Measurements from ENCODE around the gene GCHFR.

Gene GCHFR

DNA sequence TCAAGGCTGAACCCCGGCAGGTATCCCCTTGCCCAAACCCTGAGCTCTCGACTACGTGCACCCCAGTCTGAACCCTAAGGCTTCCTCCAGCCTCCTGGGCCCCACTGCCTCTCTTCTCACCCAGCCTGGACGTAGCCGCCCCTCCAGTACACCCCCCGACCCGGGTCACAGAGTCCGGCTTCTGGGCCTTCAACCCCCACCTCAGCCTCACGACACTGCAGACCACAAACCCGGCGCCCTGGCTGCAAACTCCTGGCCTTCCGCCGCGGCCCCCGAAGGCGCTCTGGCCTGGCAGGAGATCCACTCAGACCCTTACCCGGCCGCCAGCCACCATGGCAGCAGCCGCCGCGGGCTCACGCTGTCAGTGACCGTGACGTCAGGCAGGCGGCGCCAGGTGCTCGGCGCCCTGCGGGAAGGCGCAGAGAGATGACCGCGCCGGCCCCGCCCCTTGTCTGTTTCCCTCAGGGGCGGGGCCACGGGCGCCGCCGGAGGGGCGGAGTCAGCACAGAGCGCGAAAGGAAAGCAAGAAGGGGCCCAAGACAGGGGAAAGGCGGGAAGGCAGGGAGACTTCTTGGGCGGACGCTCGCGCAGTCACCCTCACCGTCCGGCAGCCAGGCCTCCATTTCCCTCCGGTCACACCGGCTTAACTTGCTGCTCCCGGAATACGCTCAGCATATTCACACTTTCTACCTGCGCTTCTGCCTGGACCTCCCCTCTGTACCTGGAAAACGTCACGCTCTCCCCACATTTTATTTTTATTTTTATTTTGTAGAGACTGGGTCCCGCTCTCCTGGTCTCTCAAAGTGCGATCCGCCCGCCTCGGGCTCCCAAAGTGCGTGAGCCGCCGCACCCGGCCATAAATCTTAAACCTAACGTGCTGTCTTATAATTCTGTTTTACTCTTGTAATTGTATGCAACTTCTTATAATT is 8.7 kb upstream of the GCHFR start, which contains the start of gene RMDN3:
Gene RMDN3, minus strand, starts transcription at position 372 of the 929 bp plus-strand sequence. CDS start 471 bp downstream, outside the sequence.
- peak; percentile 91 to 95 for DNase-seq

DNA sequence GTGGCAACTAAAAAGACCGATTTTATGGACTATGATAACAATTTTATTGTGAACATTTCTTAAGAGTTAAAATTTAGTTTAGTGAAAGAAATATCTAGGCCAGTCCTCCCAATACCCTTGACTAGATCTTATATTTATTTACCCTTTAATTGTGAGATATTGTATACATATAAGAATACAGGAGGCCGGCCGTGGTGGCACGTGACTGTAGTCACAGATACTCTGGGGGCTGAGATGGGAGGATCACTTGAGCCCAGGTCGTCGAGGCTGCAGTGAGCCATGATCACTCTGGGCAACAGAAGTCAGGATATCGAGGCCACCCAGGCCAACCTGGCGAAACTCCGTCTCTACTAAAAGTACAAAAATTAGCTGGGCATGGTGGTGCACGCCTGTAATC is 8.1 kb upstream of the GCHFR start:
- no peak for DNase-seq

DNA sequence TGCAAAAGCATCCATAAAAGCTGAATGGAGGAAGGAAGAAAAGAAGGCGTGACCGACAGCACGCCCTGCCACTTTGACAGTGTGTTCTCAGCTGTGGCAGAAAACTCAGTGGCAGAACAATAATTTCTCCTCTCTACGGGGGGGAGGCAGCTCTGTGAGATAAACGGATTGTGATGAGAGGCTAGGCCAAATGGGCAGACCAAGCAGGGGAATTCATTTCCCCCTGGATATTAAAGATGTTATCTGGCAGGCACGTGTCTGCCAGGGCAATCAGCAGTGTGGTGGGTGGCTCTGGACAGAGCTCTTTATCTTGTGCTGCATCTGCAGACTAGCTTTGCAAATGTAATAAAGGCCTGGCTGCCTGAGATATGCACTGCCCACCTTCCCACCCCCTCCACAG is 6.9 kb upstream of the GCHFR start:
- DNase-seq, result no peak

- DNase-seq, result no peak
Measured at GRCh38 chr15:40759961-40760360, 3.9 kb upstream of the GCHFR start.

- DNase-seq, result peak in 1 of 2 donors; percentile 45
Measured at GRCh38 chr15:40762919-40763800, 708 bp upstream of the GCHFR start.

DNA sequence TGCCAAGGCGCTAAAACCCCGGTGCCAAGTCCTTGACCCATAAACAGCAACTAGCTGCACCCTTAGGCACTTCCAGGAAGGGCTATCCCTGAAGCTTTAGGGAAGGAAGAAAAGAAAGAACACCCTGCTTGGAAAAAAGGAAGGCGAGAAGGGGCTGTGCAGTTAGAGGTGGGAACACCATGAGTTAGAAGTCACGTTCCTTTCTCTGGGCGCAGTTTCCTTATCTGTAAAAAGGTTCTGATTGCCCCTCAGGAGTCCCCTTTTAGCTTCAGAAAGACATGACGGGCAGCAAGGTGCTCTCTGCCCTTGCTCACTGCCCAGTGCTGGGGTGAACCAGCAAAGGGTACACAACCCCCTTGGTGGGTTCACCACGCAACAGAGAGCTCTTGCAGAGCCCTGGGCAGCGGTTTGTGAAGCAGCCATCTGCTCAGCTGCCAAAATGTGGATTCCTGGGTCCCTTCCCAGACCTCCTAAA is 798 bp downstream of the GCHFR start:
- no peak for DNase-seq

DNA sequence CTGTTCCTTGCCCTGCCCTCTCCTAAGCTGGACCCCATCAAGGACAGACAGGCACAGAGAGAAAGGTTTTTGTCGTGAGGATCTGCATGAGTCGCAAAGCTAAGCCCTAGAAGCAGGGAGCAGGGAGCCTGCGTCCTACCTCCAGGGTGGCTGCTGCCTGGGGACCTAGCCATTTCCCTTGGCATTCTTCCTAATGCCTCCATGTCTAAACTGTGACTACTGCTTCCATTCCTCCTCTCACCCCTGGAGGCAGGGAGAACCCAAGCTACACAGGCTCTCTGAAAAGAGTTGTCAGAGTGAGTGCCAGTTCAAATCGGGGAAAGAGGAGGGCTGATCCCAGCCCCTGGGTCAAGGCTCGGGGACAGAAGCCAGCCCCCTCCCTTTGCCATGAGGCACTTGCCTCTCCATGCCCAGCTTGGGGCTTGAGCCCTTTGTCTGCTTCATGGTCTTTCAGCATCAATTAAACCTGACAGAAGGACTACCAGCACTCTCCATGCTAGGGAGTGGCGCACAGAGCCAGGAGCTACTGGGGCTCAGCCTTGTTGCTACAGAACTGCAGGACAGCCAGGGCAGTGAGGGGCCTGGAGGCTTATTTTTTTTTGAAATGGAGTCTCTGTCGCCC is 2.4 kb downstream of the GCHFR start:
- no peak for DNase-seq

DNA sequence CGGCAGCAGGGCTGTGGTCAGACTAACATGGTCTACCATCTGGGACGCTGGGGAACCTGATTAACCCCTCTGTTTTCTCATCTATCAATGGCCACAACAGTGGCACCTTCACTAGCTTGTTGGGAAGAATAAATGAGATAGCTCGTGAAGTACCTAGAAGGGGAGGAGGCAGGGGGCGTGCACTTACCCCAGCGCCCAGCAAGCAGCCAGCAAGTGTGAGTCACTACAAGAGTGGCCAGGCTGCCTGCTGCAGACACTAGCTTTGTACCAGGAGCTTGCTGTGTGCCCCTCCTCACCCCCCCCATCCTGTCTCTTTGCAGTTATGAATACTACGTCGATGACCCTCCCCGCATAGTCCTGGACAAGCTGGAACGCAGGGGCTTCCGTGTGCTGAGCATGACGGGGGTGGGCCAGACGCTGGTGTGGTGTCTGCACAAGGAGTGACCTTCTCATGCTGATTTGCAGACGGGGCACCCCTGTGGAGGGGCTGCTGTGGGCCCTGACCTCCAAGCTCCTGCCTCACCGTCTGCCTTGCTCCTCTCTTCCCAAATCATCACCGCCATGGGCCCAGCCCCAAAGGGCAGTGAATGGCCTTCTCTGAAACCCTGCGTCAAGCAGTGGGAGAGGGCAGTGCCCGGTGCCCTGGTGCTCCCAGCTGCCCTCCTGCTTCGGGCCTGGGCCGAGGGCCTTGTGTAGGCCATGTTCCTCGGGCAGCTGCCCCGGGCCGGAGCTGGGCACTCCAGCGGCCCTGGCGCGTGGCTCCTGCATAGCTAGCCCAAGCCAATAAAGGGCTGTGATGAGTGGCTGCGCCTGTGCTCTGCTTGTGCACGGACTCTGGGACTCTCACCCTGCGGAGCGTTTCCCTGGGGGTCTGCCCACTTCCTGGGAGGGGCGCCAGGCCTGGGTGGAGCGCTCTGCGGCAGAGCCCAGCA is 3.3 kb downstream of the GCHFR start:
- no peak for DNase-seq

- no peak for DNase-seq
Measured at GRCh38 chr15:40767838-40768500, 4.1 kb downstream of the GCHFR start.

GRCh38 chr15:40768521-40769273 is 4.8 kb downstream of the GCHFR start:
- no peak for DNase-seq

DNA sequence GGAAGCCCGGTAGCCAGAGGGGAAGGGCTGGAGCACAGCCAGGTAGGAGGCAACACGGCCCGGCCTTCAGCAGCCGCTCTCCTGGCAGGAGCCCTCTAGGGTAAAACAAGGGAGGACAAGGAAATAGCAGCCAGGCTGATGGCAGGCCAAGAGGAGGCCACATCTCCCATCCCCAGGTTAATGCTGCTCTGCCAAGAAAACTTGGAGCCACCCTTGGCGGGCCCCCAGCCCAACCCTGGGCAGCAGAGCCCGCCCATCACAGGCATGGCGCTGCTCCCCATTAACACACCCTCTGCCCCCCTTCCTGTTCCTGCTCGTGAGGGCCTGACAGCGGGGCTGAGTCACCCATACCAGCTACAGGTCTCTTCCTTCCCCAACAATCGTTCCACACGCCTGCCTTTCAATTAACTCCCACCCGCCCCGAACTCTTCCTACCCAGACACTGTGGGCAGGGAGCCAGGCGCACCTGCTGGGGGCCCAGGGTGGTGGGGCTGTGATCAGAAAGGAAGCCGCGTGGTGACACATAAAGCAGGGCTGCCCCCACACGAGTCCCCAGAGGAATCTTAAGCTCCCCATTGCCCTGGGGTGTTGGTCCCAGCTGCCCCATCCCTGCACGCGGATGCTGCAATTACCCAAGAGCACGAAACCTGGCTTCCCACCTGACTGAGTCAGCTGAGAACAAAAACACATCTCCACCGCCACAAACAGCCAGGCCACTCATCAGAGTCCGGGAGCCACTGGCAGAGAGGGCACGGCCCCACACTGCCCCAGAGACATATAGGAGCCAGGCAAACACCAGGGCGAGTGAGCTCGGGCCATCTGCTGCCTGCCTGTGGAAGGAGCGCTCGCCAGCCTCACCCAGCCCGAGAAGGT is 5.6 kb downstream of the GCHFR start, which contains the start of gene C15orf62:
Gene C15orf62, plus strand, starts transcription at position 707 of the 873 bp plus-strand sequence. CDS start 516 bp downstream, outside the sequence.
- DNase-seq, result peak; percentile 32 to 57

- DNase-seq, result no peak
Measured at GRCh38 chr15:40770147-40770721, 6.4 kb downstream of the GCHFR start.

DNA sequence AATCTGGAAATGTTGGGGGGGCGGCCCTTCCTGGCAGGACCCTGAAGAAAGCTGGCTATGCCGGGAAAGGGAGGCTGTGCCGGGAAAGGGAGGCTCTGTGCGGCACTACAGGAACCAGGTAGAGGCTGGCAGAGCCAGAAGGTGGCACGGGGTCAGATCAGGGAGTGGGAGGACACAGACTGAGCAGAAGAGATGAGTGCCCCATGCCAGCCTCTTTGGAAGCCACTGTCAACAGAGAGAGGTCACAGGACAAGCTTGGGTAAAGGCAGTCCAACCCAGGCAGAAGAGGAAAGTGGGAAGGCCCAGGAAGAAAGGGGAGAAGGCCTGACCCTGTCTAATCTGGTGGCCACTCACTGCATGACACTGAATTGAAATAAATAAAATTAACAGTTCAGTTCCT is 7.4 kb downstream of the GCHFR start:
- DNase-seq, result no peak

- DNase-seq, result no peak
Measured at GRCh38 chr15:40772014-40772413, 8.1 kb downstream of the GCHFR start.

DNA sequence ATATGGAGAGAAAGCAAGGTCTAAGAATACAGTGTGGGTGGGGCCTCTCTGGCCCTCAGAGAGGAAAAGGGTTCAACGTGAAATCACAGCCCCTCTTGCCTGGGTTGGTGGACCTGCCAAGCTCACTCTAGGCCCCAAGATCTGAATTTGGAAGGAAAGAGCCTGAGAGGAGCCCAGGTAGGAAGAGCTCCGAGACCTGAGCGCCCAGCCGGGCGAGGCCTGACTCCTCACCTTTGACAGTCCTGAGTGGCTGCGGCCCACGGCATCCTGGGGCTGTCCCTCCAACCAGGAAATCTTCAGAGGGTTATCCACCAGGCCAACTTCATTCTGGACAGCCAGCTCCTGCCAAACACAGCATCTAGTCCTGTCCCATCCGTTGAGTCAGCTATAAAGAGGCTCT is 9.6 kb downstream of the GCHFR start:
- DNase-seq, result no peak

DNA sequence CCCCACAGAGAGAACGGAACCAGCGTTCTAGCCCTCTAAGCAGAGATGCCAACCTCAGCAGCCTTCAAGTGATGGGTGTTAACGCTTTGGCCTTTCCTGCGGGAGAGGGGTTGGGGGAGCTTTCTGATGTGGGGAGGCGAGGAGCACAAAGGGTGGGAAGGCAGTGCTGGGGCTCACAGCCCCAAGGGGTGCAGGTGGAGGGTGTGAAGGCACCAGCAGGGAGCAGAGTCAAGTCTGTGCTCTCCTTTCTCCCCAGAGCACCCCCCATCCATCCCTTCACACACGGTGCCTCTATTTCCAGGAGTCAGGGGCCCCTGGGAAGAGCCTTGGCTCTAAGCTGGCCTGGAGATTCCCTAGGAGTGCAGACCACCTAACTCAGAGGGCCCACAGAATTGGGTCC is 10.0 kb downstream of the GCHFR start:
- DNase-seq, result no peak

GRCh38 chr15:40775007-40775406 is 11.1 kb downstream of the GCHFR start:
- no peak for DNase-seq

GRCh38 chr15:40775740-40776536 is 12.1 kb downstream of the GCHFR start:
- DNase-seq, result no peak

Data from CD4-positive, alpha-beta T cell treated with Interferon alpha-2 for 1 hour (primary cell).